IMR-90 (cell line): Measurements from ENCODE around the gene ACP4. TPM values are rescaled to one million over a fixed set of nuclear protein-coding genes. Genes with fewer than 3 reads are reported as not detected.

Experiments
- ATAC-seq: fragments of 200-7000 bp; cut with Tn5 transposase; 2 replicates; pipeline ENCODE4 v1.9.1; 2020; ENCODE audit warnings: low read depth, mild to moderate bottlenecking, moderate library complexity
- BruUV-seq: library from RNA; stranded (reverse); fragments of 400-500 nt; replicated peaks from 2 replicates; lab custom pipeline; 2021; lab: Mats Ljungman, UMichigan
- CTCF ChIA-PET: fragments of 300-600 bp; formaldehyde crosslinking; extraction: SDS; loops from one replicate; lab custom pipeline; 2021; ENCODE audit warnings: antibody characterized with exemption; lab: Yijun Ruan, JAX
- POLR2A ChIA-PET: fragments of 300-600 bp; sonication (Branson Sonifier 250); formaldehyde crosslinking; loops from one replicate; lab custom pipeline; 2022; ENCODE audit warnings: antibody characterized with exemption; ENCODE audit not compliant: unreplicated experiment; lab: Charles Lee
- DNase-seq: peaks from one replicate; pipeline ENCODE4 v3.0.0; 2013
- H2AFZ ChIP-seq: replicated peaks from 2 replicates; pipeline ENCODE3; 2013; ENCODE audit warnings: low read length, mild to moderate bottlenecking; ENCODE audit not compliant: poor library complexity
- H2AK5ac ChIP-seq: 2 replicates; pipeline ENCODE4 v1.6.1; 2013; ENCODE audit warnings: low read depth, low read length, inconsistent platforms
- H2AK9ac ChIP-seq: replicated peaks from 2 replicates; pipeline ENCODE3; 2013; ENCODE audit warnings: mild to moderate bottlenecking, low read depth, low read length, moderate library complexity; ENCODE audit not compliant: poor library complexity
- H2BK120ac ChIP-seq: 2 replicates; pipeline ENCODE4 v1.6.1; 2013; ENCODE audit warnings: low read depth, low read length, inconsistent platforms
- H2BK15ac ChIP-seq: 3 replicates; pipeline ENCODE4 v1.6.1; 2013; ENCODE audit warnings: low read depth, low read length, inconsistent platforms
- H2BK20ac ChIP-seq: 2 replicates; pipeline ENCODE4 v1.6.1; 2013; ENCODE audit warnings: low read depth, mild to moderate bottlenecking, inconsistent platforms, low read length, moderate library complexity
- H2BK5ac ChIP-seq: 2 replicates; pipeline ENCODE4 v1.6.1; 2013; ENCODE audit warnings: mild to moderate bottlenecking, low read depth, low read length, inconsistent platforms; ENCODE audit not compliant: poor library complexity, severe bottlenecking
- H3K14ac ChIP-seq: replicated peaks from 2 replicates; pipeline ENCODE4 v1.6.1; 2013; ENCODE audit warnings: low read depth, low read length, inconsistent platforms
- H3K18ac ChIP-seq: 2 replicates; pipeline ENCODE4 v1.6.1; 2013; ENCODE audit warnings: low read depth, low read length, control low read depth
- H3K23ac ChIP-seq: 2 replicates; pipeline ENCODE4 v1.6.1; 2013; ENCODE audit warnings: low read depth, low read length, inconsistent platforms
- H3K27ac ChIP-seq: 2 replicates; pipeline ENCODE4 v1.5.1; 2013; ENCODE audit warnings: mild to moderate bottlenecking, control low read depth, low read length; ENCODE audit not compliant: insufficient read depth
- H3K27me3 ChIP-seq: 2 replicates; pipeline ENCODE4 v1.6.1; 2013; ENCODE audit warnings: low read length; ENCODE audit not compliant: control insufficient read depth, insufficient read depth
- H3K36me3 ChIP-seq: 2 replicates; pipeline ENCODE4 v1.6.1; 2013; ENCODE audit warnings: low read length, mixed read lengths; ENCODE audit not compliant: control insufficient read depth, insufficient read depth
- H3K4ac ChIP-seq: 2 replicates; pipeline ENCODE4 v1.6.1; 2013; ENCODE audit warnings: low read depth, low read length, inconsistent platforms
- H3K4me1 ChIP-seq: 2 replicates; pipeline ENCODE4 v1.6.1; 2013; ENCODE audit warnings: low read length, mixed read lengths; ENCODE audit not compliant: control insufficient read depth, insufficient read depth
- H3K4me2 ChIP-seq: 2 replicates; pipeline ENCODE4 v1.6.1; 2013; ENCODE audit warnings: low read depth, mild to moderate bottlenecking, control low read depth, low read length, moderate library complexity
- H3K4me3 ChIP-seq: 2 replicates; pipeline ENCODE4 v1.5.1; 2013; ENCODE audit warnings: low read depth, mild to moderate bottlenecking, control low read depth, low read length, moderate library complexity; ENCODE audit not compliant: insufficient read depth
- H3K56ac ChIP-seq: 2 replicates; pipeline ENCODE4 v1.6.1; 2013; ENCODE audit warnings: low read length, inconsistent platforms; ENCODE audit not compliant: insufficient read depth; ENCODE audit errors: extremely low read depth
- H3K79me1 ChIP-seq, 2 experiments: 2 replicates each; pipeline ENCODE4 v1.6.1; 2013; ENCODE audit warnings: low read length in 2 of 2, inconsistent platforms in 1 of 2, low read depth in 1 of 2
- H3K9ac ChIP-seq: 2 replicates; pipeline ENCODE4 v1.6.1; 2013; ENCODE audit warnings: low read depth, low read length, control low read depth
- H3K9me1 ChIP-seq: 2 replicates; pipeline ENCODE4 v1.6.1; 2013; ENCODE audit warnings: low read length, inconsistent platforms; ENCODE audit not compliant: insufficient read depth
- H3K9me3 ChIP-seq: 2 replicates; pipeline ENCODE4 v1.6.1; 2013; ENCODE audit warnings: low read length; ENCODE audit not compliant: control insufficient read depth, insufficient read depth
- H4K20me1 ChIP-seq: 2 replicates; pipeline ENCODE4 v1.6.1; 2013; ENCODE audit warnings: low read length, inconsistent platforms; ENCODE audit not compliant: insufficient read depth
- H4K5ac ChIP-seq: 2 replicates; pipeline ENCODE4 v1.6.1; 2013; ENCODE audit warnings: mild to moderate bottlenecking, low read depth, low read length, control low read depth
- H4K8ac ChIP-seq, 2 experiments: 2 replicates each; pipeline ENCODE4 v1.6.1; 2013; ENCODE audit warnings: low read depth in 2 of 2, low read length in 2 of 2, control low read depth in 1 of 2, inconsistent platforms in 1 of 2
- H4K91ac ChIP-seq: 2 replicates; pipeline ENCODE4 v1.6.1; 2013; ENCODE audit warnings: low read depth, low read length, inconsistent platforms; ENCODE audit not compliant: insufficient read depth
- BHLHE40 ChIP-seq: fragments of 150-350 bp; IDR thresholded peaks from 2 replicates; pipeline ENCODE4 v1.6.1; 2016; ENCODE audit warnings: mild to moderate bottlenecking, low read depth, low read length
- CEBPB ChIP-seq: IDR thresholded peaks from 2 replicates; pipeline ENCODE4 v1.6.1; 2012; ENCODE audit warnings: low read depth, low read length, improper control_type of control experiment
- CHD1 ChIP-seq: IDR thresholded peaks from 2 replicates; pipeline ENCODE4 v1.6.1; 2012; ENCODE audit warnings: low read depth, low read length, improper control_type of control experiment
- CTCF ChIP-seq: conservative IDR thresholded peaks from 2 replicates; pipeline ENCODE4 v1.5.1; 2012; ENCODE audit warnings: mild to moderate bottlenecking, low read depth, low read length, improper control_type of control experiment
- FOS ChIP-seq: fragments of 150-350 bp; IDR thresholded peaks from 2 replicates; pipeline ENCODE4 v1.6.1; 2016; ENCODE audit warnings: low read depth, low read length
- MAFK ChIP-seq: IDR thresholded peaks from 2 replicates; pipeline ENCODE4 v1.6.1; 2012; ENCODE audit warnings: low read depth, low read length, improper control_type of control experiment
- MAZ ChIP-seq: IDR thresholded peaks from 2 replicates; pipeline ENCODE4 v1.6.1; 2012; ENCODE audit warnings: low read depth, mild to moderate bottlenecking, low read length, improper control_type of control experiment, moderate library complexity, borderline replicate concordance
- MXI1 ChIP-seq: IDR thresholded peaks from 2 replicates; pipeline ENCODE4 v1.6.1; 2012; ENCODE audit warnings: low read depth, mild to moderate bottlenecking, low read length, moderate library complexity, borderline replicate concordance
- POLR2A ChIP-seq: IDR thresholded peaks from 2 replicates; pipeline ENCODE4 v1.6.1; 2012; ENCODE audit warnings: mild to moderate bottlenecking, low read depth, low read length
- RCOR1 ChIP-seq: IDR thresholded peaks from 2 replicates; pipeline ENCODE4 v1.6.1; 2012; ENCODE audit warnings: mild to moderate bottlenecking, low read length, improper control_type of control experiment; ENCODE audit not compliant: insufficient replicate concordance
- SMC3 ChIP-seq: fragments of 150-350 bp; IDR thresholded peaks from 2 replicates; pipeline ENCODE4 v1.6.1; 2016; ENCODE audit warnings: low read depth, mild to moderate bottlenecking, antibody characterized with exemption, low read length, moderate library complexity
- USF2 ChIP-seq: fragments of 150-350 bp; IDR thresholded peaks from 2 replicates; pipeline ENCODE4 v1.6.1; 2017; ENCODE audit warnings: mild to moderate bottlenecking, antibody characterized with exemption, low read length, low read depth
- WGBS, 2 experiments: methylation state at CpG; one replicate each; pipeline versions ENCODE4 v1.1.5 to v1.1.7; 2013; ENCODE audit warnings: missing lambda C conversion rate in 2 of 2; ENCODE audit not compliant: insufficient read length in 1 of 2; ENCODE audit errors: extremely low coverage in 2 of 2; 5-methylcytosine and 5-hydroxymethylcytosine counted together
- dilution Hi-C: fragments of 300-500 bp; cut with HindIII; formaldehyde crosslinking; loops from one replicate; pipeline ENCODE4 v1.14.3; 2018; ENCODE audit warnings: low sequenced_read_pairs; ENCODE audit not compliant: unreplicated experiment
- in situ Hi-C: fragments of 300-500 bp; cut with MboI; formaldehyde crosslinking; loops from 3 replicates; pipeline ENCODE4 v1.14.3; 2019; ENCODE audit warnings: low sequenced_read_pairs, inconsistent platforms, mixed read lengths
- intact Hi-C: fragments of 100-400 bp; cut with micrococcal nuclease; formaldehyde crosslinking; loops from 2 replicates; pipeline ENCODE4 v1.10.0; 2022
- polyA plus RNA-seq, 3 experiments: library from polyadenylated mRNA; depleted of rRNA; stranded (reverse); fragments of >200 nt; gene quantifications; 2 replicates each; pipeline ENCODE4 v1.2.3, GENCODE V29; 2012; ENCODE audit warnings: low replicate concordance in 1 of 3
- total RNA-seq: library from RNA; depleted of rRNA; stranded (reverse); fragments of >200 nt; gene quantifications from 2 replicates; pipeline ENCODE4 v1.2.3, GENCODE V29; 2012

Gene ACP4
- total and polyA plus RNA-seq, 2 of the 4 experiments (the other 2 are of a cell fraction) = not detected

- Histone ChIP-seq H3K4me2 (no peak overlapping the region), H4K5ac (no peak overlapping the region), H2AK5ac (no peak overlapping the region), H3K14ac (no peak overlapping the region), H4K91ac (no peak overlapping the region), H2AK9ac (no peak overlapping the region), H3K27me3 (no peaks in the 10 kb centered on the region), H3K36me3 (peaks cover 34% of the 10 kb centered on the region), H3K9me1 (peaks cover 10% of the 10 kb centered on the region; the same call in 1 of the 2 replicates), H3K23ac (no peak overlapping the region), H3K4ac (no peak overlapping the region), H3K4me1 (peaks cover 3% of the 10 kb centered on the region; the same call in 1 of the 2 replicates), H4K8ac (no peak overlapping the region), H2BK120ac (no peak overlapping the region), H3K9ac (no peak overlapping the region), H3K4me3 (no peak overlapping the region), H3K79me1 (peaks cover 13 to 31% of the 10 kb centered on the region in 2 experiments; a peak in 3 of 4 replicates), H4K20me1 (peaks cover 61% of the 10 kb centered on the region), H2BK15ac (no peak overlapping the region), H3K27ac (no peak overlapping the region), H2AFZ (no peak overlapping the region), H3K18ac (no peak overlapping the region), H3K9me3 (no peaks in the 10 kb centered on the region), H2BK5ac (no peak overlapping the region), H3K56ac (no peak overlapping the region), H2BK20ac (no peak overlapping the region)
- dilution Hi-C loops = no loop called here
- CTCF ChIA-PET = no interaction called here
- ATAC-seq (no peak), DNase-seq (no peak)
- POLR2A ChIA-PET = no interaction called here
- 78% methylated on average over 1 of the region's 8 CpGs; no CpG with 5 or more reads in 1 of the 2 experiments for WGBS, 2 experiments
- BruUV-seq = no TSS peak
- in situ Hi-C loops = no loop called here
- TF ChIP-seq CEBPB (no peak), FOS (no peak), MAFK (no peak), MAZ (no peak), RCOR1 (no peak), CHD1 (no peak), USF2 (no peak), BHLHE40 (no peak), SMC3 (no peak), MXI1 (no peak), CTCF (no peak), POLR2A (no peak)
- intact Hi-C loops = loop anchor here (5.0 to 10.0 kb wide), 3 partner anchors 124 to 424 kb away; partner anchors contain the start of genes CTU1 and NR1H2
Measured at GRCh38 chr19:50801107-50801506, 10.9 kb downstream of the ACP4 start.
